Keratinocyte (primary cell): ENCODE results near the gene PHACTR2. TPM values are rescaled to one million over a fixed set of nuclear protein-coding genes. Genes with fewer than 3 reads are reported as not detected.

Experiments used
- DNase-seq: peaks from one replicate; pipeline ENCODE4 v3.0.0-alpha.2; 2011; ENCODE audit warnings: low read depth, missing footprints, low spot score
- FAIRE-seq: peaks from 2 replicates; lab custom pipeline; 2011; peaks lifted over from hg19 to GRCh38; lab: Jason Lieb, UNC
- H2AFZ ChIP-seq: 2 replicates; pipeline ENCODE4 v1.6.0; 2012; ENCODE audit warnings: low read length, control low read depth, inconsistent platforms; ENCODE audit not compliant: control insufficient read depth
- H3K27ac ChIP-seq: 2 replicates; pipeline ENCODE4 v1.5.1; 2011; ENCODE audit warnings: low read length; ENCODE audit not compliant: control insufficient read depth, insufficient read depth
- H3K27me3 ChIP-seq: 3 replicates; pipeline ENCODE4 v1.6.0; 2011; ENCODE audit warnings: low read length; ENCODE audit not compliant: control insufficient read depth, insufficient read depth; ENCODE audit errors: extremely low read depth
- H3K36me3 ChIP-seq, 2 experiments: 2 replicates in 1 of 2; 3 replicates in 1 of 2; pipeline ENCODE4 v1.5.1; 2011; ENCODE audit warnings: low read length in 2 of 2, mild to moderate bottlenecking in 1 of 2; ENCODE audit not compliant: control insufficient read depth in 2 of 2, insufficient read depth in 2 of 2; ENCODE audit errors: extremely low read depth in 1 of 2
- H3K4me1 ChIP-seq: 3 replicates; pipeline ENCODE4 v1.5.1; 2011; ENCODE audit warnings: low read length; ENCODE audit not compliant: control insufficient read depth, insufficient read depth; ENCODE audit errors: extremely low read depth
- H3K4me2 ChIP-seq: 3 replicates; pipeline ENCODE4 v1.6.0; 2011; ENCODE audit warnings: low read depth, low read length; ENCODE audit not compliant: control insufficient read depth, insufficient read depth; ENCODE audit errors: extremely low read depth
- H3K4me3 ChIP-seq, 3 experiments: fragments of 200-600 bp in 1 of 3; sonication (generic) in 1 of 3; 2 replicates in 2 of 3; 3 replicates in 1 of 3; pipeline ENCODE4 v1.5.1; 2011 to 2016; ENCODE audit warnings: low read length in 3 of 3, mild to moderate bottlenecking in 3 of 3, control low read depth in 2 of 3, inconsistent platforms in 1 of 3, low read depth in 1 of 3, mixed read lengths in 1 of 3, mixed run types in 1 of 3, moderate library complexity in 1 of 3; ENCODE audit not compliant: control insufficient read depth in 2 of 3, insufficient read depth in 2 of 3; ENCODE audit errors: extremely low read depth in 1 of 3
- H3K79me2 ChIP-seq: 2 replicates; pipeline ENCODE4 v1.6.0; 2012; ENCODE audit warnings: low read length; ENCODE audit not compliant: control insufficient read depth, insufficient read depth
- H3K9ac ChIP-seq: 3 replicates; pipeline ENCODE4 v1.6.0; 2011; ENCODE audit warnings: low read length; ENCODE audit not compliant: control insufficient read depth, insufficient read depth; ENCODE audit errors: extremely low read depth
- H3K9me1 ChIP-seq: 3 replicates; pipeline ENCODE4 v1.6.0; 2011; ENCODE audit warnings: low read length; ENCODE audit not compliant: control insufficient read depth, insufficient read depth; ENCODE audit errors: extremely low read depth
- H3K9me3 ChIP-seq: 2 replicates; pipeline ENCODE4 v1.5.1; 2012; ENCODE audit warnings: low read depth, low read length; ENCODE audit not compliant: control insufficient read depth
- H4K20me1 ChIP-seq: 3 replicates; pipeline ENCODE4 v1.6.0; 2011; ENCODE audit warnings: low read length; ENCODE audit not compliant: control insufficient read depth, insufficient read depth; ENCODE audit errors: extremely low read depth
- CTCF ChIP-seq, 3 experiments: IDR thresholded peaks in 1 of 3; conservative IDR thresholded peaks in 1 of 3; optimal IDR thresholded peaks in 1 of 3; 2 replicates in 2 of 3; 3 replicates in 1 of 3; pipeline versions ENCODE3 to v1.5.1; 2011; ENCODE audit warnings: low read length in 3 of 3, mild to moderate bottlenecking in 3 of 3, moderate library complexity in 2 of 3, control low read depth in 1 of 3, inconsistent platforms in 1 of 3; ENCODE audit not compliant: insufficient read depth in 2 of 3; ENCODE audit errors: extremely low read depth in 1 of 3
- EZH2 ChIP-seq: IDR thresholded peaks from one replicate; pipeline ENCODE4 v1.6.1; 2012; ENCODE audit warnings: inconsistent platforms, mild to moderate bottlenecking, low read length, moderate library complexity
- dilution Hi-C: fragments of 300-500 bp; cut with MboI; formaldehyde crosslinking; loops from one replicate; pipeline ENCODE4 v1.7.0; 2020; ENCODE audit warnings: low sequenced_read_pairs; ENCODE audit not compliant: extremely low pct_ligation_motif_present
- polyA plus RNA-seq, 5 experiments: library from polyadenylated mRNA; depleted of rRNA in 3 of 5; stranded (reverse) in 3 of 5; stranded (forward) in 1 of 5; unstranded in 1 of 5; fragments of >200 nt; gene quantifications; 1 replicate in 1 of 5; 2 replicates in 3 of 5; 3 replicates in 1 of 5; pipeline versions ENCODE4 v1.2.1 to v1.2.3, GENCODE V29; 2011 to 2012; ENCODE audit warnings: missing spikeins in 2 of 5, low read depth in 1 of 5, low replicate concordance in 1 of 5

Gene PHACTR2
- polyA plus RNA-seq, 1 donor (not counting 4 experiments of a cell fraction or from before 2014, with no cell fraction given): 9.4 TPM

GRCh38 chr6:143697076-143697800 is 19.5 kb downstream of the PHACTR2 start:
- H3K27me3 ChIP-seq: no peaks in the 10 kb centered on the region
- no peak for FAIRE-seq

GRCh38 chr6:143698329-143698728 is 20.6 kb downstream of the PHACTR2 start:
- peaks cover 13% of the 10 kb centered on the region for H3K79me2 ChIP-seq
- no peak overlapping the region for H3K27ac ChIP-seq
- H3K9ac ChIP-seq: no peak overlapping the region
- no peaks in the 10 kb centered on the region for H3K9me1 ChIP-seq
- H3K4me3 ChIP-seq: no peak overlapping the region
- peaks cover 4% of the 10 kb centered on the region for H4K20me1 ChIP-seq
- peaks cover 7% of the 10 kb centered on the region for H3K4me1 ChIP-seq
- FAIRE-seq (no peak), DNase-seq (no peak)
- H2AFZ ChIP-seq: no peak overlapping the region
- no peaks in the 10 kb centered on the region for H3K36me3 ChIP-seq
- TF ChIP-seq EZH2 (no peak), CTCF (optimal IDR thresholded peaks at IDR 0.05 in 1 of 3, IDR thresholded peaks at IDR 0.05 in 1 of 3, conservative IDR thresholded peaks at IDR 0.05 in 1 of 3; ENCODE audit: extremely low read depth in 1 of 3, insufficient read depth in 2 of 3, low read length in 3 of 3) (no peak)
- H3K4me2 ChIP-seq: no peak overlapping the region
- H3K27me3 ChIP-seq: no peaks in the 10 kb centered on the region
- H3K9me3 ChIP-seq: no peaks in the 10 kb centered on the region
- dilution Hi-C loops: no loop called here

More at GRCh38 chr6:143697076-143697800, 19.5 kb downstream of the PHACTR2 start:
- Histone ChIP-seq H2AFZ (no peak overlapping the region), H4K20me1 (peaks cover 4% of the 10 kb centered on the region), H3K9ac (no peak overlapping the region), H3K79me2 (peaks cover 14% of the 10 kb centered on the region), H3K9me3 (no peaks in the 10 kb centered on the region), H3K9me1 (no peaks in the 10 kb centered on the region), H3K36me3 (no peaks in the 10 kb centered on the region), H3K4me2 (no peak overlapping the region), H3K4me1 (peaks cover 7% of the 10 kb centered on the region), H3K27ac (no peak overlapping the region), H3K4me3 (no peak overlapping the region)
- dilution Hi-C loops: no loop called here
- TF ChIP-seq CTCF (optimal IDR thresholded peaks at IDR 0.05 in 1 of 3, IDR thresholded peaks at IDR 0.05 in 1 of 3, conservative IDR thresholded peaks at IDR 0.05 in 1 of 3; ENCODE audit: extremely low read depth in 1 of 3, insufficient read depth in 2 of 3, low read length in 3 of 3) (no peak), EZH2 (no peak)
- DNase-seq: no peak
